Loucy (cell line): ENCODE measurements around the gene PPM1L.

ENCODE experiments used
- H2AFZ ChIP-seq: fragments of 200-600 bp; sonication (generic); 2 replicates; pipeline ENCODE4 v1.6.0; 2016; ENCODE audit warnings: antibody characterized with exemption, mild to moderate bottlenecking, low read length, moderate library complexity
- H3F3A ChIP-seq: fragments of 200-600 bp; 2 replicates; pipeline ENCODE4 v1.6.0; 2016; ENCODE audit warnings: antibody characterized with exemption, low read depth, mild to moderate bottlenecking
- H3K27me3 ChIP-seq: fragments of 200-600 bp; sonication (generic); 2 replicates; pipeline ENCODE4 v1.6.1; 2014; ENCODE audit warnings: low read length, mild to moderate bottlenecking; ENCODE audit not compliant: insufficient read depth, poor library complexity, severe bottlenecking
- H3K36me3 ChIP-seq: fragments of 200-600 bp; sonication (generic); 2 replicates; pipeline ENCODE4 v1.6.1; 2016; ENCODE audit warnings: low read length; ENCODE audit not compliant: insufficient read depth
- H3K4me1 ChIP-seq: fragments of 200-600 bp; sonication (generic); 2 replicates; pipeline ENCODE4 v1.5.1; 2014; ENCODE audit warnings: low read length, mild to moderate bottlenecking; ENCODE audit not compliant: insufficient read depth, poor library complexity, severe bottlenecking
- H3K4me2 ChIP-seq: fragments of 200-600 bp; sonication (generic); 2 replicates; pipeline ENCODE4 v1.6.0; 2014; ENCODE audit warnings: antibody characterized with exemption, low read length, low read depth, mild to moderate bottlenecking; ENCODE audit not compliant: poor library complexity, severe bottlenecking
- H3K4me3 ChIP-seq: fragments of 200-600 bp; sonication (generic); 2 replicates; pipeline ENCODE4 v1.5.1; 2014; ENCODE audit warnings: low read length, mild to moderate bottlenecking, mixed read lengths; ENCODE audit not compliant: poor library complexity, severe bottlenecking
- H3K79me2 ChIP-seq: fragments of 200-600 bp; sonication (generic); 2 replicates; pipeline ENCODE4 v1.6.1; 2014; ENCODE audit warnings: low read length; ENCODE audit not compliant: insufficient read depth
- H3K9ac ChIP-seq: fragments of 200-600 bp; sonication (generic); 2 replicates; pipeline ENCODE4 v1.6.0; 2014; ENCODE audit warnings: mild to moderate bottlenecking, low read depth, low read length, moderate library complexity; ENCODE audit not compliant: poor library complexity, severe bottlenecking
- H3K9me2 ChIP-seq: fragments of 200-600 bp; sonication (generic); replicated peaks from 2 replicates; pipeline ENCODE4 v1.6.1; 2016; ENCODE audit warnings: low read depth, low read length, mixed read lengths
- H3K9me3 ChIP-seq: fragments of 200-600 bp; sonication (generic); 2 replicates; pipeline ENCODE4 v1.6.1; 2014; ENCODE audit warnings: mild to moderate bottlenecking, antibody characterized with exemption, low read length, low read depth; ENCODE audit not compliant: insufficient read depth
- H4K20me1 ChIP-seq: fragments of 200-600 bp; sonication (generic); 2 replicates; pipeline ENCODE4 v1.6.0; 2014; ENCODE audit warnings: antibody characterized with exemption, low read length, mild to moderate bottlenecking; ENCODE audit not compliant: insufficient read depth, poor library complexity, severe bottlenecking
- CTCF ChIP-seq: fragments of 200-600 bp; sonication (generic); conservative IDR thresholded peaks from 2 replicates; pipeline ENCODE4 v1.5.1; 2014; ENCODE audit warnings: mild to moderate bottlenecking, antibody characterized with exemption, low read length
- EZH2phosphoT487 ChIP-seq: fragments of 200-600 bp; IDR thresholded peaks from 2 replicates; pipeline ENCODE4 v1.6.1; 2018; ENCODE audit warnings: antibody characterized with exemption, mild to moderate bottlenecking, moderate library complexity, borderline replicate concordance

The PPM1L gene

GRCh38 chr3:160739079-160739478 is 17.0 kb upstream of the PPM1L start:
- no peak for TF ChIP-seq EZH2phosphoT487
- TF ChIP-seq CTCF: no peak
- H3K36me3 ChIP-seq: no peaks in the 10 kb centered on the region
- H2AFZ ChIP-seq: no peak overlapping the region
- H3K79me2 ChIP-seq: no peaks in the 10 kb centered on the region
- H3K9me3 ChIP-seq: no peaks in the 10 kb centered on the region
- H3K9ac ChIP-seq: no peak overlapping the region
- H3F3A ChIP-seq: no peaks in the 10 kb centered on the region
- no peak overlapping the region for H3K4me3 ChIP-seq
- H3K27me3 ChIP-seq: no peaks in the 10 kb centered on the region
- no peaks in the 10 kb centered on the region for H4K20me1 ChIP-seq
- H3K9me2 ChIP-seq: no peaks in the 10 kb centered on the region
- H3K4me1 ChIP-seq: no peaks in the 10 kb centered on the region
- no peak overlapping the region for H3K4me2 ChIP-seq

- TF ChIP-seq CTCF (no peak), EZH2phosphoT487 (no peak)
- 0 out of 2 replicates have a peak overlapping the region, but pooled peaks have one; percentile 1 for H2AFZ ChIP-seq
- no peaks in the 10 kb centered on the region for H3K9me3 ChIP-seq
Measured at GRCh38 chr3:160746976-160747375, 9.1 kb upstream of the PPM1L start.

GRCh38 chr3:160747422-160747821 is 8.6 kb upstream of the PPM1L start:
- H4K20me1 ChIP-seq: no peaks in the 10 kb centered on the region
- no peaks in the 10 kb centered on the region for H3K4me1 ChIP-seq
- 0 out of 2 replicates have a peak overlapping the region, but pooled peaks have one; percentile 1 for H2AFZ ChIP-seq
- no peaks in the 10 kb centered on the region for H3K9me3 ChIP-seq
- H3K9ac ChIP-seq: no peak overlapping the region
- no peaks in the 10 kb centered on the region for H3K27me3 ChIP-seq
- H3K36me3 ChIP-seq: no peaks in the 10 kb centered on the region
- H3K79me2 ChIP-seq: no peaks in the 10 kb centered on the region
- H3K4me2 ChIP-seq: no peak overlapping the region
- H3K9me2 ChIP-seq: no peaks in the 10 kb centered on the region
- H3F3A ChIP-seq: no peaks in the 10 kb centered on the region
- TF ChIP-seq CTCF: no peak
- no peak for TF ChIP-seq EZH2phosphoT487
- H3K4me3 ChIP-seq: no peak overlapping the region

More at GRCh38 chr3:160746976-160747375, 9.1 kb upstream of the PPM1L start:
- Histone ChIP-seq H3K27me3 (no peaks in the 10 kb centered on the region), H3K79me2 (no peaks in the 10 kb centered on the region), H3K9ac (no peak overlapping the region), H3K4me1 (no peaks in the 10 kb centered on the region), H4K20me1 (no peaks in the 10 kb centered on the region), H3F3A (no peaks in the 10 kb centered on the region), H3K36me3 (no peaks in the 10 kb centered on the region), H3K4me2 (no peak overlapping the region), H3K9me2 (no peaks in the 10 kb centered on the region), H3K4me3 (no peak overlapping the region)
